A204.1 (cell line): ENCODE measurements around the gene NT5C3A.

ENCODE experiments used
- FAIRE-seq: peaks from 2 replicates; lab custom pipeline; 2012; peaks lifted over from hg19 to GRCh38; lab: Jason Lieb, UNC

The NT5C3A gene

DNA sequence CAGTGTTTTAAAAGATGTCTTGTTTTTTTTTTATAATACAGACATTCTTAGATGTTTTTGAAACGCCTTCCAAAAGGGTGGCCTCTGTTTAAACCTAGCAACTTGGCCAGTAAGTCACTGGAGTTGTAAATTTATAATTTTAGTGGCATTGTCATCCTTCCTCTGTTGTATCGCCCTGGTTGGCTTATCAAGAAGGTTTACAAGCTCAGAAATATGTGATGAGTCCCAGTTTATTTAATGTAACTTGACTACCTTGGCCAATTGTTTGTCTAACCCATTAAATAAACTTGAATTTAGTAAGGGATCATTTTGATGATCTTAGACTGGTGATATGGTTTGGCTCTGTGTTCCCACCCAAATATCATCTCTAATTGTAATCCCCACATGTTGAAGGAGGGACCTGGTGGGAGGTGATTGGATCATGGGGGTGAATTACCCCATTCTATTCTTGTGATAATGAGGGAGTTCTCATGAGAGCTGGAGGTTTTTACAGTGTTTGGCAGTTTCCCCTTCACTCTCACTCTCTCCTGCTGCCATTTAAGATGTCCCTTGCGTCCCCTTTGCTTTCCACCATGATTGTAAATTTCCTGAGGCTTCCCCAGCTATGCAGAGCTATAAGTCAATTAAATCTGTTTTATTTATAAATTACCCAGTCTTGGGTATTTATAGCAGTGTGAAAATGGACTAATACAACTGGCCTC is 13.4 kb upstream of the NT5C3A start:
- no peak for FAIRE-seq

GRCh38 chr7:33073243-33073642 is 10.7 kb upstream of the NT5C3A start:
- FAIRE-seq: no peak

DNA sequence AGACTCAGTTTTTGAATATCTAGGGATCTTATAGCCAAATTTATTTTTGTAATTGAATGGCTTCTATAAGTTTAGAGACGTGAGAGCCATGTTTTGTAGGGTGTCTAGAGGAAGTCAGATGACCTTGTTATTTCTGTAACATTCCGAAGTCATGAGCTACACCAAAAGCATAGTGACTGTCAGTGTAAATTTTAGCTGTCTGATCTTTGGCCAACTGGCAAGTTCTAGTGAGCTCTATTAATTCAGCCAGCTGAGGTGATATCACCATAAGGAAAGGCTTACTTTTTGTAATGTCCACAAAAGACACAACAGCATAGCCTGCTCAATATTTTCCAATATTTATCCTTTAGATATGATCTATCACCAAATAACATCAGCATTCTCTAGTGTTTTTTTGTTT is 9.9 kb upstream of the NT5C3A start:
- no peak for FAIRE-seq

GRCh38 chr7:33070831-33071230 is 8.3 kb upstream of the NT5C3A start:
- no peak for FAIRE-seq

GRCh38 chr7:33070277-33070676 is 7.7 kb upstream of the NT5C3A start:
- FAIRE-seq: no peak

GRCh38 chr7:33067921-33068320 is 5.3 kb upstream of the NT5C3A start:
- no peak for FAIRE-seq

GRCh38 chr7:33066771-33067170 is 4.2 kb upstream of the NT5C3A start:
- FAIRE-seq: no peak

GRCh38 chr7:33065981-33066380 is 3.4 kb upstream of the NT5C3A start:
- FAIRE-seq: no peak

DNA sequence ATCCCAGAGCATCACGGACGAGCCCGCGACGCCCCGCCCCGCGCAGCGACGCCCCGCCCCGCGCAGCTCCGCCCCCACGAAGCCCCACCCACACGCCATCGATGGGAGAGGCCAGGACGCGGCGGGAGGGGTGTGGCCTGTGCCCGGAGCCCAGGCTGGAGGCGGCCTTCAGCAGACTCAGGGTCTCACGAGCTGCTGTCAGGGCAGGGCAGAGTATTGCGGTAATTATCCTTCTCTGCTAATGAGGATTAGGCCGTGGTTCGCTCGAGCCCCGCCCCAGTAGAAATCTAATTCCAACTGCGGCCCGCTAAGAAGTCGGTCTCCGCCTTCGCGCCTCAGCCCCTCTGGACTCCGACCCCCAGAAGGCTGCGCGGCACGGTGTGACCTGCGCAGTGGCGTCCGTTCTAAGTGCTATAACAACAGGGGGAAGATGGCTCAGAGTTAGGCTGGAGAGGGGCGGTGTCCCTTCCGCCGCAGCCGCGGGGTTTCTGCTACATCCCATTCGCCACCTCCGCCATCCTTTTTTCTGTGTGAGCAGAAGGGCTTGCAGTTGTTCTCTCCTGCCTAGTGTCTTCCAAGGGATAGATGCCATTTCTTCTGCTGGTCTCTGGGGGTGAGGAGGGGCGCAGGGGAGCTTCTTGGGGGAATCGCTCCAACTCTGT is 337 bp upstream of the NT5C3A start:
- FAIRE-seq: no peak

DNA sequence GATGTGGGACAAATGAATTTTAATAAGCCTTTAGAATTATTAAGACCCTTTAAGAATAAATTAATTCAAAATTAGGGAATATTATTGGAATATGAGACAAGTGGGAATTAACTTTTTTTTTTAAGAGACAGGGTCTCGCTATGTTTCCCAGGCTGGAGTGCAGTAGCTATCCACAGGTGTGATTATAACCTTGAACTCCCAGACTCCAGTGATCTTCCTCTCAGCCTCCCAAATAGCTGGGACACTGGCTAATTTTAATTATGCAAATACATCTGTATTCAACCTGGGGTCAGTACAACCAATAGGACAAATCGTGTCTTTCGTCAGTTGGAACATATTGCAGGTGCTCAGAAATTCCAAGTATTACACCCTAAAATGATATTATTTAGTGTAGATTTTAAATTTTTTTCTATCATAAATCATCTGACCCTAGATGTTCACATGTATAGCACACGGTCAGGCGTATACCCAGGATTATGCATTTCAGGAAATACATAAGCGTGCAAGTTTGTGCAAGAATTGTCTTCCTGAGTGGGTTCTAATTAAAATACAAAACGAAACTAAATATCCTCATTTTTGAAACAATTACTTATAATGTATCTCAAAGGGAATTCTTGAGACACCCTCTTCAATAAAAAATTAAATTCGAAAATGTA is 1.2 kb downstream of the NT5C3A start:
- no peak for FAIRE-seq

DNA sequence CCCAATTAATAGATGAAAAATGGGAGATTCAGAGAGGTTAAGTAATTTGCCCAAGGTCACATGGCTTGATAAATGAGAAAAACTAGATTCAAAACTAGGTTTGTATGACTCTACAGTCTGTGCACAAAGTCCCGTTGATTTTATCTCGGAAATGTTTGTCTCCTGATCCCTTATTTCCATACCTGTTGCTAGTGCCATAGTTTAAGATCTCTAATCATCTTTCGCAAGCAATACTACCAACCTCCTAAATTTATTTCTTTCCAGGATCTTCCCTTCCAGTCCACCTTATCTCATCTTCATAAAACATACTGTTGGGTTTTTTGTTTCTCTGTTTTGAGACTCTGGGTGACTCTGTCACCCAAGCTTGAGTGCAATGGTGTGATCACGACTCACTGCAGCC is 2.9 kb downstream of the NT5C3A start:
- no peak for FAIRE-seq

- FAIRE-seq: no peak
These were observed 7.4 kb downstream of the NT5C3A start for GRCh38 chr7:33055158-33055557.

DNA sequence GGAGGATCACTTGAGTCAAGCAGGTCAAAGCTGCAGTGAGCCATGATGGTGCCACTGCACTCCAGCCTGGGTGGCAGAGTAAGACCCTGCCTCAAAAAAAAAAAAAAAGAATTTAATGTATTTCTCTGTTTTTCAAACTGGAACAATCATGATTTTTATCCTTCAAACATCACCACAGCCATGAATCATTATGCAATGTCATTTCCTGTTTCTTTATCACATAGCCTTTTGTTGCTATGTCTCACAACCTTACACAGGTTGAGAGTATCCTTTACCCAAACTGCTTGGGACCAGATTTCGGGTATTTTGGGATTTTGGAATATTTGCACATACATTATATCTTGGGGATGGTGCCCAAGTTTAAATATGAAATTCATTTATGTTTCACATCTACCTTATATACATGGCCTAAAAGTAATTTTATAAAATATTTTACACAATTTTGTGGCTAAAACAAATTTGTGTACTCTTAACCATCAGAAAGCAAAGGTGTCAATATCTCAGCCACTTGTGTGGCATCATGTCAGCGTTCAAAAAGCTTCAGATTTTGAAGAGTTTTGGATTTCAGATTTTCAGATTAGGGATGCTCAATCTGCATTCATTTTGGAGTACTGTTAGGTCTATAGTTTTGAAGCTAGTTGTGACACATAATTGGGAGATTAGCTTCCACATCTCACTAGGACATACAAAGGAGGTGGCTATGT is 8.2 kb downstream of the NT5C3A start:
- no peak for FAIRE-seq

GRCh38 chr7:33053721-33054120 is 8.9 kb downstream of the NT5C3A start:
- no peak for FAIRE-seq

DNA sequence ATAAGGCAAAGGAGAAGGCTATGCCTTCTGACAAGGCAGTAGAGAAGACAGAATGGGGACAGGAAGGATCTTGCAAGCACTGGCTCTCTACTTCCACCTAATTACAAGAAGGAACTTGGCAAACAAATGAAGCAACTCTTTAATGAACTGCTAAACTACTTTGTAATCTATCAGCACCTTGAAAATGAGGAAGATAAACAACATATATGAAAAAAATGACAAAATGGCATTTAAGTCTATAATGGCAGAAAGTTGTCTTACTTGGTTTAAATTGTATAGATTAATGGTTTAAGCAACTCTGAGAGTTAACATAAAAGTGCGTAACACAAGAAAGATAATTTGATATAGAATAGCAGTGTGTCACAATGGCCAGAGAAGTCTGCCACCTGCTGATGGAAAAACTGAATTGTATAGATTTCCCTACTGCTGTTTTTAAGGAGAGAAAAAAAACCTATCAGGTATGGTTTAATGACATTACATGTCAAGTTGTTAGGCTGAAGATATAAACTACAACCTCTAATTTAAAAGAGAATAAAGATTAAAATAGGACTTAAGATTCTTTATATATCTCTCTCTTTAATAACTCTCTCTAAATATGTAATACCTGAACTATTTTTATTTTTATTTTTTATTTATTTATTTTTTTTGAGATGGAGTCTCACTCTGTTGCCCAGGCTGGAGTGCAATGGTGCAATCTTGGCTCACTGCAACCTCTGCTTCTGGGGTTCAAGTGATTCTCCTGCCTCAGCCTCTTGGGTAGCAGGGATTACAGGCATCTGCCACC is 11.8 kb downstream of the NT5C3A start:
- peak; percentile 82 for FAIRE-seq

DNA sequence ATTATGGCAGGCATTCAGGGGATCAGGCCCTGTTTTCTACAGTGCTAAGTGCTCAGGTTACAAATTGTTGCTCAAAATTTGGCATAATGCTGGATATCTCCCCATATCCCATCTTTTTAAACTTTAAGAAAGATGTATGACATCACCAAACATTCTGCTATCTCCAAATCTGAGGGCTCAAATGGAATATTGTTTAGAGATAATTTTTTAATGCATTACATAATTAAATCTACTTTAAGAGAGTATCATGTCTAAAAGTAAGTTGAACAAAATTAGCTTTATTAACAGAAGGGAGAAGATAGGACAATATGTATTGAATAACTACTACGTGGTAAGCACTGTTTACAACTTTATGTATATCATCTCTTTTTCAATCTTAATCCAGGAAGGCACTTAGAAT is 13.9 kb downstream of the NT5C3A start:
- FAIRE-seq: peak; percentile 40

- no peak for FAIRE-seq
These were observed 14.3 kb downstream of the NT5C3A start for GRCh38 chr7:33048257-33048656.

DNA sequence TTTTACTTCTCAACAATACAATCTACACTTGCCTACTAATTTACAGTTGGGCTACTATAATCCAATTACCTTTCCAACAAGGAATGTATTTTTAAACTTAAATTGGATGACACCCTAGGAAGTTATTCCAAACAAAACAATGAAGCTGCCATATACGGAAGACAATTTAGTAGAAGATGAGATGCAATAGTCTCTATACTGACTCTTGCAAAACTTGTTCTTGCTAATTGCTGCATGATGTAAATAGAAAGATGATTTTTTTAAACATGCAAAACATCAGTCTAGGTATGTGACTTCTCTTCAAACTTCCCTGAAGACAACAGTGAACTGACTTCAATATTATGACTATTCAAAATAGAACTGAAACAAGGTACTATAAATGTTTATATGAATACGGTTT is 17.6 kb downstream of the NT5C3A start:
- FAIRE-seq: no peak

- FAIRE-seq: no peak
These were observed 18.2 kb downstream of the NT5C3A start for GRCh38 chr7:33044401-33044718.

DNA sequence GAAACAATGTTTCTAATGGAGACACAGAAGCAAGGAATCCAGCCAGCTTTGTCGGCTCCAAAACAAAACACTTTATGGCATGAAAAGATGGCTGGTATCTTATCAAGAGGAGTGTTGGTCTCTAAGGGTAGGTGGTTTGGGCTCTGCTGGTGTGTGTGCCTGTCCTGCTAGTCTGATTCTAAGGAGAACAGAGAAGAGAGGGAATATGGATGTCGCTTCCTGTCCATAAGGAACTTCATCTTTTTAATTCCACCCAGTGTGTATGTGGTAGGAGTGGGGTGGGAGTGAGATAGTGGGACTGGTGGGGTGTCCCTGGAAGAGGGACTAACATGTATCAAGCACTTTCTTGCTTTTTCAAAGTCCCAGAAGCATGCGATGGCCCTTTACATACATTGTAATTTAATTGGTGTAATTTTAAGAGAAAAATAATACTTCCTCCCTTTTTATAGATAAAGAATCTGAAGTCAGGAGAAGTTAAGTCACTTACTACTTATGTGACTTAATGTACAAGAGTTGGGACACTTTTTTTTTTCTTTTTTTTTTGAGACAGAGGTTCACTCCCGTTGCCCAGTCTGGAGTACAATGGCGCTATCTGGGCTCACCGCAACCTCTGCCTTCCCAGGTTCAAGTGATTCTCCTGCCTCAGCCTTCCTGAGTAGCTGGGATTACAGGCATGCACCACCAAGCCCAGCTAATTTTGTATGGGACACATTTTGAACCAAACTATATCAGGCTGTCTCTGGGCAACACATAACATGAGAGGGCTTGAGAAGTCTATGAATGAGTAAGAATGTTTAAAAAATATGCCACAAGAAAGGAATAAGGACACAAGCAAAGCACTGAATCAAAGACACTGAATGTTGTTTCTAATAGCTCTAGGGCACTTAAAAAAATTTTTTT is 18.8 kb downstream of the NT5C3A start:
- no peak for FAIRE-seq
